Stimulated activated CD8-positive, alpha-beta memory T cell treated with anti-CD3 and anti-CD28 coated beads, Interleukin-15, amount 100 ng/mL, for 1 hour (primary cell): Measurements from ENCODE around the gene STAMBPL1.
"Not testable (repeated sequence)": the region's sequence is repeated elsewhere in the genome, so short reads cannot be mapped to it uniquely, and the experiment has no call there.

Experiments
- DNase-seq: peaks from one replicate; pipeline ENCODE4 v3.0.0-alpha.2; 2020; ENCODE audit warnings: low read depth

The STAMBPL1 gene

DNA sequence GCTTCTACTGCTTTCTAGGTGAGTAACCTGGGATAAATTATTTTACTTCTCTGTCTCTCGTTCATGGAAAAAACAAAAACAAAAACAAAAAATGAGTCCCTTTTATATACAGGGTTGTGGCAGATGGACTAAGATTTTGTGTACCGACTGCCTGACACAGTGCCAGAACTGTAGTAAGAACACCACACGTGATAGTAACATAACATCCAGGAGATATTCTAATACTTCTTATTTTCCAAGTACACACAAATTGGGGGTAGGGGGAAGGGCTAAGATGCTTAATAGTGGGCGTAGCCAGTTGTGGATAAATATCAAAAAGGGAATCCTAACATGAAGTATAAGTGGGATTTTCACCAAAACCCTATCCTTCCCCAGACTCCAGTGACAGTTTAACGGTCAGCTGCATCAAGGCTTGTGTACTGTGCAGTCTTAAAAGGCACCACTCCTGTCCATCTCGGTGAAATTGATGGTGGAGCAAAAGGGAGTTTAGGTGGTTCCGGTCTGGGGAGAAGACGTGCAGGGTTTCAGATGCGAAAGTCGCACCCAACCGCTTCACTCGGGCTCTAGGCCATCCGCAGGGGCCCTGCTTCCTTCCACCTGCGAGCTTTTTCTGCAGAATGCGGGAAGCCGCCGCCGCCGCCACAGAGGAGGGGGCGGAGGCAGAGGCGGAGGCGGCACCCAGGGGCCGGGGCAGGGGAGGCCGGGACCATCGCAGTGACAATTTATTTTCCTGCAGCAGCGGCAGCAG is at the start of gene STAMBPL1:
Gene STAMBPL1 (plus strand): TSS at position 712 of the 748 bp plus-strand sequence. CDS start 21,464 bp downstream, outside the sequence.
- DNase-seq, result peak; percentile 44

DNA sequence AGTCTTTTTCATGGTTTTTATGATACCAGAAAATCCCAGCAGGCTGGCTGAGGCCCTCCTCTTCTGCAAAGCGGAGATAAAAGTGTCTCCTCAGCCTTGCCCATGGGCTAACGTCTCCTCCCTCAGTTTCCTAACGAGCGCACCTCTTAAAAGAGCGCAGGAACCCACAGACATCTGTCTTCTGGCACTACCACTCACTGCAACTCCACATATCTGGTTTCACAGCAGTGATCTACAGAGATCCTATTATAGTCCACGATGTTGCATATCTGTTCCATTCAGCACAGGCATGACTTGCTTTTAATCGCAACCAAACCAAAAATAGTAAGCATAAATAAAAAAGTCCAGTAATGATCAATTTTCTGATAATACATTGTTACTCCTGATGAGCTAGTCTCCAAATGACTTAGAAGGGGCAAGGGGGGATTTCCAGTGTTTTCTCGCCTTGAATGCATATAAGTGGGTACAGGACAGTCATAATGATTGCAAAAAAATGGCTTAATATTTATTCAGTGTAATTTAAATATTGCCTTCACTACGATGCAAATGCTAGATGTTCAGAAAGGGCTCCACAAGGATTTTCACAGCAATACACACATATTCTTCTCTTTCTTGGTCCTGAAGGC is 49.3 kb upstream of the STAMBPL1 start:
- no peak for DNase-seq

DNA sequence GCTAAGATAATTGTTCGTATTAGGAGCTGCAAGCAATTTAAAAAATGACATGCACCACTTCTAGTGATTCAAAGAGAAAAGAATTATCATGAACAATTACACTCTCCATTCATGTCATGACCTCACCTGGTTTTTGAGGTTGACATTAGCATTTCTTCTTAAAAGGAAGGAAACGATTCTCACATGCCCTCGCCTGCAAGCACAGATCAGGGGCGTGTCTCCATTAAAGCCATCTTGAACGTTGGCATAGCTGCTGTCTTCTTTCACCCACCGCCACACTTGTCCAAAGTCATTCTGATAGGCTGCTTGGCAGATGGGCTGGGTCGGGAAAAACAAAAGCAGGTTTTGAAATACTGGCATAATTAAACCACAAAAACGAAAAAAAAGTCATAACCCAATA is 48.3 kb upstream of the STAMBPL1 start:
- DNase-seq, result no peak

DNA sequence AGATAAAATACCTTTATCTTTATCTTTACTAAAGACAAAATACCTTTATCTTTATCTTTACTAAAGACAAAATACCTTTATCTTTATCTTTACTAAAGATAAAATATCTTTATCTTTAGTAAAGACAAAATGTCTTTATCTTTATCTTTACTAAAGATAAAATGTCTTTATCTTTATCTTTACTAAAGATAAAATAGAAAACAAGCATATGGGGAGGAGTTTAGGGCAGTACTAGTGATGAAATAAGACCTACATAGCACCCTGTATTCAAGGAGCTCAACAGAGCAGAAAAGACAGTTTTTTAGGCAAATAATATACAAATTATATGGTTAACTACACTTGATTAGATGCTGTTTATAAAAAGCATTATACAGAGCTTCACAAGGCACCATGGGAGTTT is 47.7 kb upstream of the STAMBPL1 start:
- no peak for DNase-seq

DNA sequence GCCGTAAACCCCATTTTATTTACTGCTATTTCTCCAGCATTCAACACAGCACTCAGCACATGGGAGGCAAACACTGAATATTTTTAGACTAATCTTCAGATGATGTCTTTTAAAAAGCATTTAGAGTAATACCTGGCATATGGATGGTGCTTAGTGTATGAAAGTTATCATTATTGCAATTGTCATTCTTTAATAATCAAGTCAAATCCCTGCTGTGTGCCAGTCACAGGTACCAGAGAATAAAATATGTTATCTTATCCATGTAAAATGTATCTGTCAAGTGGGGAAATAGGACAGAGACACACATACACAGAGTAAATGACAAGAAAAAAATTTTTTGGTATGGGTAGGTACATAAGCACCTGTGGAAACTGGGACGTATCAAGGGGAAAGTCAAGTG is 46.9 kb upstream of the STAMBPL1 start:
- no peak for DNase-seq

DNA sequence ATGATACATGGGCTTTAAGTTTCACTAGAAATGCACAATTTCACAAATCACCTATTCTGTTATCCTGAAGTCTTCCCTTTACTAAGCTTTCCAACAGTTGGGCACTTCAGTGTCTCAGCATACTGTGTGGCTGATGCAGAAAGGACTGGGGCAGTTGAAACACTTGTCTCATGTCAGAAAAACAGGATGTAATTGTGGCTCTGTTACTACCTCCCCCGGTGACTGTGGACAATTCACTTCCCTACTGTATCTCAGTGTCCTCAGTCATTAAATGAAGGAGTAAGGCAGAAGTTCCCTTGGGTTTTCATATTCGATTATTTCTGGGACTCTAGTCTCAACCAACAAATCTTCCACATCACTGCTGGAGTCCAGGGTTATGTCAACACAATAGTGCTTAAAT is 46.3 kb upstream of the STAMBPL1 start:
- DNase-seq, result no peak

DNA sequence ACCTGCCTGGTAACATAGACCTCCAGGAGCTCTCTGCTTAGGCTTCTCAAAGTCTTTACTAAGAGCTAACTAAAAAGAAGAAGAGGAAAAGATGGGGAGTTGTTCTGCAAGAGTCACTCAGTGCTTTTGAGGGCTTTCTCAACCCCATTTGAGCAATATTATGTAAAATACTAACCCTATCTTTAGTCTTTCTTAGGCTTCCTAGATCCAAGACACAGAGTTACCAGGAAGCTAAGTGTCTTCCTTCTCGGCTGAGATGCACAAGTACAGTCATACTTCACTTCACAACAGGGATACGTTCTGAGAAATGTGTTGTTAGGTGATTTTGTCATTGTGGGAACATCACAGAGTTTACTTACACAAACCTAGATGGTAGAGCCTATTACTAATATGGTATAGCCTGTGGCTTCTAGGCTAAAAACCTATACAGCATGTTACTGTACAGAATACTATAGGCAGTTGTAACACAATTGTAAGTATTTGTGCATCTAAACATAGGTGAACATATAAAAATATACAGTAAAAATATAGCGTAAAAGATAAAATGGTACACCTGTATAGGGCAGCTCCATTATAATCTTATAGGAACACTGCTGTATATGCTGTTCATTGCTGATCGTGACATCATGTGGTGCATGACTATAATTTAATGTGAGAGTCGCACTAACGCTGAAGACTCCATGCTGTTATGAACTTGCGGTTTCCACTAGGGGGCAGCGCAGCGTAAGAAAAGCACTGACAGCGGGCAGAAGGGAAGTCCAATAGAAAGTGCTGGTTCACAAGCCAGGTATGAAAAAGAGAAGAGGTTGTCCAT is 44.7 kb upstream of the STAMBPL1 start:
- DNase-seq, result peak; percentile 78

DNA sequence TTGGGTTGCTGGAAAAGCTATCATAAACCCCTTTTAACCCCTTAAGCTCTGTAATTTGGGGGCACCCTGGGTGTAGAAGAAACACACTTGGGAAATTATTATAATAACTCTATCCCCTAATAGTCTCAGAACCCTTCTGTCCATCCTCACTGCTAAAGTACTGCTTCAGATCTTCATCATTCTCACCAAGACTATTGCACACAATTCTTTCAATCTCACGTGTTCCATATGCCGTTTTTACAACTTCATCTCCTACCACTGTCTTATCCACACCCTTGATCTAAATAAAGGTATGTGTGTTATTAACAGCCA is 44.2 kb upstream of the STAMBPL1 start:
- DNase-seq, result no peak

DNA sequence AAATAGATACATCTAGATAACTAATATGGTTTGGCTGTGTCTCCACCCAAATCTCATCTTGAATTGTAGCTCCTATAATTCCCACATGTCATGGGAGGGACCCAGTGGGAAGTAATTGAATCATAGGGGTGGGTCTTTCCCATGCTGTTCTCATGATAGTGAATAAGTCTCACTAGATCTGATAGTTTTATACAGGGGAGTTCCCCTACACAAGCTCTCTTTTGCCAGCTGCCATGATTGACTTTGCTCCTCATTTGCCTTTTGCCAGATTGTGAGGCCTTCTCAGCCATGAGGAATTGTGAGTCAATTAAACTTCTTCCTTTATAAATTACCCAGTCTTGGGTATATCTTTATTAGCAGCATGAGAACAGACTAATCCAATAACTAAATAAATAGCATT is 42.4 kb upstream of the STAMBPL1 start:
- not testable (repeated sequence) for DNase-seq

DNA sequence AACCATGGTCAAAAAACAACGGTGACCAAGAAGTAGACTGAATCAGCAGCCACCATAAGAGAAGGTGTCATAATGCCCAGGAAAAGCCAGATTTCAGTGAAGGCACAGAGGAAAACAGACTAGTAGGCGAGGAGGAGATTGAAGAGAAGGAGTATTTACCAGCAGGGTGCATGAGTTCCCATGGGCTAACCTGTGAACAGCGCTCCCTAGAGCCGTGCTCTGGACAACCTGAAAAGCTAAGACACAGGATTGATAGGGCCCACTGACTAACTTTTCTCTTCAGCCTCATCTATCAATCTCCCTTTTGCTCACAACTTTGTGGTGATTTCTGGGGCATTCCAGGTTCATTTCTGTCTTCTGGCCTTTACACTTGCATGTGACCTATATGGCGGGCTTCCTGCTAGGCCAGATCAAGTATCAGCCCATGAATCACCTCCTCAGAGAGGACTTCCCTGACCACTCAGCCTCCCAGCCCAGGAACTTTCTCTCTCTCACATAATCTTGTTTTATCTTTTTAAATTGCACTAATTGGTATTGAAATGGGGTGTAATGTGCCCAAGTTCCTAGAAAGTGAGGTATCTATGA is 41.2 kb upstream of the STAMBPL1 start:
- DNase-seq, result no peak

DNA sequence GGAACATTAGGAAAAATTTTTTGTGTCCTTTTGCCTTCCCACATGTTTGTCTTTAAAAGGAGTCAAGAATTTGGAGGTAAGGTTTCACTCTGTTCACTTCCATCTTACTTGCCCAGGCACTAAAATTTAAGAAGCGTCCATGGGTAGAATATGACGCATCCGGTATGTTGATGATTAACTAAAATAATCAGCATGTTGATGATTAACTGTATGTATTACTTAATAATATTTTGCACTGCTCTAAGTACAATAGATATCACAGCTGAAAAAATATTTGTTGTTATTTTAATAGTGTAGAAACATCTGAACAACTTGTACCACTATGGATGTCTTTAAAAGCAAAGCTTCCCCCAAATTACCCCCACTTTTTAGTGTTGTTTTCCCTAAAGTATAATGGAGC is 39.9 kb upstream of the STAMBPL1 start:
- DNase-seq, result no peak

DNA sequence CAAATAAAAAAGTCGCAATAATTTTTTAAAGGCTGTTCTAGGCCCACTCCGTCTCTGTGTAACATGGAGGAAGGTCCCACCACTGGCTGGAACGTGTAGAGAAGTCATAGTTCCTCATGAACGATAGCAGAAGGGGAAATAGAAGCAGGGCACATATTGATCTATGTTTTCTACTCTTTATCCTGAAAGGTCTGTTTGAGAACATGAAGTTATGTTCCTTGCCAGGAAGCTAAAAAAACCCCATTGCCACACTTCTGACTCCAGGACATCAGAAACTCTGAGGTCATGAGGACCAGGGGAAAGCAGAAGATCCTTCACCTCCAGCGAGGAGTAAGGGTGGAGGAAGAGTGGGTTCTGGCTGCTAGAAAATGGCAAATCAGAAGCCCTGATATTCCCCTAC is 39.2 kb upstream of the STAMBPL1 start:
- no peak for DNase-seq

DNA sequence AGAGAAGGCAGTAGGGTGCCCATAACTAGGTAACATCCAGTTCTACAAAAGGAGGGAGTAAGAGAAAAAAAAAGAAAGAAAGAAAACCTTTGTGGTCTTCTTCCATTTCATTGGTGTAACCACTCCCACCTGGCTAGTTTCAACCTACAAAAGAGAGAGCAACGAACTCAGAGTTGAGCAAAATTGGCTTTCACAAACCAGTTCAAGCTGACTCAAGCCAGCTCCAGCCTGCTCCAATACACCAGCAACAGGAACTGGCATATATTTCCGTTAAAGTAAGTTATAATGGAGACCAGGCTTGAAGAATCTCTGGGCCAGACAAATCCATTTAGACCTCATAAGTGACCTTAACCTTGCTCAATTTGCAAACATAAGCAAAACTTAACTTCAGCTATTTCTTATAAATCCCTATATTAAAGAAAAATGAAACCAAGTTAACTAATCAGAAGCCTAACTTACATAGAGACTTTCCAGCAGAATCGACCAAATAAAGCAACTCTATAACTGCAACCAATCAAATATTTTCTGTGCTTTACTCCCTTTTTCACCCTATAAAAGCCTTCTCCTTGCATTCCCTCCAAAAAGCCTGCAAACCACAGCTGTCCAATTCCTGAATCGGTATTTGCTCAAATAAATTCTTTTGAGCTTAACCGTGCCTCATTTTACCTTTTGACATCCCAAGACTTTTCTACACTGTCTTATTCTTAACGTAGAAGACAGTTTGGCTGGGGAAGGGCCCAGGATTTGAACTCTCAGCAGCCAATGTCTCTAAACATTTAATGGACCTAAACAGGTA is 38.5 kb upstream of the STAMBPL1 start:
- DNase-seq, result no peak

DNA sequence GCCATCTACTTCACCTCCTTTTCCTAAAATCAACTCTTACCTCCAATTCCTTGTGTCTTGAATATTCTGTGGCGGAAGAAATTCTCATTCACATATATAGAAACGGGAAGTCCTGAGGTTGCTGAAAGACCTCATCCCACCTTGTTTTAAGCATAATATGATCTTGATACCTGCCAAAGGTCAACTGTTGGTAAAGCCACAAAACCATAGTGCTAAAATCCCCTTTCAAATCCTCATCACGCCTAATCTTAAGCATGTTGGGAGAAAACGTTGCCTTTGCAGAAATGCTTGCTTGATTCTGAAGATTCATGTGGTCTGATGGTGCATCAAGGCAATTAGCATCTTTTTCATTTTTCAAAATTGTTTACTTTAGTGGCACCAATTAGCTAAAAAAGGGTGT is 36.9 kb upstream of the STAMBPL1 start:
- DNase-seq, result no peak

DNA sequence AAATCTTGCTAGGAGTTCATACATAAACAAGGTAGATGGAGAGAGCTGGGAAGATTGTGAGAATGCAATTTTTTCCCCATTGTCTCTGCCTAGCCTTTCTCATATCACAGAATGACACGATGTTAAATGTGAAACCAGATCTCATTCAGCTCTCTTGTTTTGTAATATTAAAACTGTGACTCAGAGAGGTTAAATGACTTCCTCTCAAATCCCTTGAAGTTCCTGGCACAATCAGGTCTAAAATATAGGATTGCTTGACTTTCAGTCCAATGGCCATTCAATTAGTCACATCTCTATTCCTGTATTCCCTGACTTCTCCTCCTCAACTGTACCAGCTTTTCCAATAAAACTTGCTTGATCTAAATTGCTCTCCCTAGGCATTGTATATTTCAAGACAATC is 31.5 kb upstream of the STAMBPL1 start:
- DNase-seq, result no peak

DNA sequence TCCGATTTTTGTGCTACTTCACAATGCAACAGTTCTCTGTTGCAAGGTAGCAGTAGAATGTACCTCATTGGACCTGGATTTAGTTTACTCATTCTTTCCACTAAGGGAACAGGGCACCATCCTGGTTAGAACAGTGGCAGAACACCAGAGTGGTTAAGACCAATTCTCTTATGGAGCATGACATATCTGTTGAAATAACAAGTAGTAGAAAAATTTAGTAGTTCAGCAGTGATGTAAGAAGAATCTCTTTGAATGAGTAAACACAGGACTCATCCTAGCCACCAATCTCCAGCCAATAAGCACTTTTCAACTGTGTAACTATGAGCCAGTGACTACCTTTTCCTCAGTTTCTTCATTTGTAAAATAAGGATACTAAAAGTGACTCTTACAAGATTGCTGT is 30.8 kb upstream of the STAMBPL1 start:
- DNase-seq, result no peak

DNA sequence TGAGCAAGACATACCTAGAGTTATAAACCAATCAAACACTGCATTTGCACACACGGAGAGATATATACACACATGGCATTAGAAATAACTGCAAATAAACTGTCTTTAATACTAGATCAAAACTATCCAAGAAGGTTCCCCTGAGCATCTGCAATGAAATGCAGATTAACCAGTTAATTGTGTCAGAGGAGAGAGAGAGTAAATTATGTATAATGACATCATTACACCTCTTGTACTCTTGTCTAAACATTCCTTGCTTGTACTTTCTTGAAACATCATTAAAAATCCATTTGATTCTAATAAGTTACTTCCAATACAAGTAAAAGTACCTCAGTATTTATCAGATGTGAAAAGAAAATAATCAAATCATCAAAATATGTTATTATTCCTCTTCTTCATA is 29.3 kb upstream of the STAMBPL1 start:
- no peak for DNase-seq

DNA sequence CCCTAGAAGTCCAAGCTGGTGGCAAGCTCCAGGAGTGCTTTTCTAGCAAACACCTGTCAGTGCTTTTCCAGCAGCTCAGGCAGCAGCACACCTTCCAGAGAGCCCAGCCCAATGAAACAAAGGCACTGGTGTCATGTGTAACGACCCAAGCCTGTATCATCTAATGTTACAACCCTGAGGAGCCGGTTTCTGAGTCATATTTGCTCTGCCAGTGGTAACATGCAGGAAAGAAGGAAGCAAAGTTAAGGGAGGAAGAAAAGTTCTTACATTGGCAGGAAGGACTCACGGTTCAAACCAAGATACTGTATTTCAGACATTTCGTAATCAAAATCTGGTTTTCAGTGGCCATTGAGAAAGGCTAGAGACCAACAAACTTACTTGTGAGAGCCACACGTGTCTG is 28.3 kb upstream of the STAMBPL1 start, which contains the start of gene ANKRD22:
Gene ANKRD22 (minus strand): TSS at position 139 of the 400 bp plus-strand sequence. CDS start 237 bp downstream, outside the sequence.
- DNase-seq, result no peak

DNA sequence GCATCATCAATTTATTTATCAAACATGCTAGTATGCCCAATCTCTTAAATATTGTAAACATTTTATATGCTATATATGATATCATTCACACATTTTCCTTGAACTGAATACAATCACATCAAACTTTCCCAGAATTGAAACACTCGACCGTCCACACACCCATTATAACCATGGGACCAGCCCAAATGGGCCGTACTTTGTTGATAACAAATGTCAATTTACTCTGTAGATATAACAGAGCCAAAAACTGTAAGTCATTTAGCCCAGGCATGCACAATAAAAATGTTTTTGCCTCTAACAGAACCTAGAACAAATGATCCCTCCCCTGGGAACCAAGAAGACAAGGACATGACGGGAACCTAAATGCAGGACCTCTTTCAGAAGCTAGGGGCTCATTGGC is 27.7 kb upstream of the STAMBPL1 start:
- DNase-seq, result no peak

DNA sequence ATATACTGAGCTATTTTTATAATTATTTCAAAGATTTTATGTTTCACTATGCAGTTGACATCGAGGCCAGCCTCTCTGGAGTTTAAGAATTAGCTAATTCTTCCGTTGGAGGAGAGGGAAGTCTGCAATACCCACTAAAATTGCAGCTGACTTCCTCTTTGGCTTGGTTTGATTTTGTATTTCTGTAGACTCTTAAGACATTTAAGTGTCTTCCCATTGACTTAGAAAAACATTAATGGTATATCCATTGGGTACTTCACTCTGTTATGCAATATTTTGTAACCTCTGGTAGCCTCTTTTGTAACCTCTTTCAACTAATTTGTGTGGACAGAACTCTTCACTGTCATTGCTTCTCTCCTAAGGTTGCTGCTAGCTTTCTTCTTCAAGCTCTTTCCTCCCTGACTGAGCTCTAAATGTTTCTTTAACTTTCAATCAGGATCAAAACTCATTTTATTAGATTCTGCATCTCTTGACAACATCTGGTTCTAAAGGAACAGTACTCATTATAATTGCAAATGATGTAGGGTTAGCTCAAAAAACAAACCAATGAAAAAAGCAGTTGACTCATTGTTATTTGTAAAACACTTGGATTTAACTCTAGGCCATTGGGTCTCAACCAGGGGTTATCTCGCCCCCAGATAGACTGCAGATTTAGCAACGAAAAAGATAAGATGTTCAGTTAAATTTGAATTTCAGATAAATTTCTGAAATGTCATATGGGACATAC is 26.7 kb upstream of the STAMBPL1 start:
- no peak for DNase-seq

DNA sequence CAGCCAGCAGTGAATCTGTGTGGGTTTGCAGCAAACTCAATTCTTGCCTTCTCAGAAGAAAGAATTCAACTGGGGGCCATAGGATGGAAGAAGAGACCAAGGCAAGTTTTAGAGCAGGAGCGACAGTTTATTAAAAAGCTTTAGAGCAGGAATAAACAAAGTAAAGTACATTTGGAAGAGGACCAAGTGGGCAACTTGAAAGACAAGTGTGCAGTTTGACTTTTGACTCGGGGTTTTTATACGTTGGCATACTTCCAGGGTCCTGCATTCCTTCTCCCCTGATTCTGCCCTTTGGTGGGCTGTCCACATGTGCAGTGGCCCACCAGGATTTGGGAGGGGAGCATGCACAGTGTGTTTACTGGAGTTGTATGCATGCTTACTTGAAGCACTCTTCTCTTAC is 25.4 kb upstream of the STAMBPL1 start:
- no peak for DNase-seq
